ACC112 (cell line): ENCODE measurements around the gene CAMK2A.

Source experiments
- H2AFZ ChIP-seq: fragments of 200-600 bp; sonication (generic); one replicate; pipeline ENCODE4 v1.6.0; 2017; ENCODE audit warnings: antibody characterized with exemption, low read length; ENCODE audit not compliant: unreplicated experiment
- H3K27ac ChIP-seq: fragments of 200-600 bp; sonication (generic); 2 replicates; pipeline ENCODE4 v1.5.1; 2014; ENCODE audit warnings: low read depth, mild to moderate bottlenecking, antibody characterized with exemption, low read length, moderate library complexity
- H3K27me3 ChIP-seq: fragments of 200-600 bp; sonication (generic); 2 replicates; pipeline ENCODE4 v1.6.1; 2014; ENCODE audit warnings: mild to moderate bottlenecking, antibody characterized with exemption, low read length, moderate library complexity, mixed read lengths; ENCODE audit not compliant: insufficient read depth
- H3K36me3 ChIP-seq: fragments of 200-600 bp; sonication (generic); 2 replicates; pipeline ENCODE4 v1.6.1; 2016; ENCODE audit warnings: mild to moderate bottlenecking, antibody characterized with exemption, low read length, moderate library complexity, mixed read lengths; ENCODE audit not compliant: insufficient read depth
- H3K4me1 ChIP-seq: fragments of 200-600 bp; sonication (generic); one replicate; pipeline ENCODE4 v1.6.1; 2016; ENCODE audit warnings: low read length, mixed read lengths; ENCODE audit not compliant: insufficient read depth, unreplicated experiment, control insufficient read depth
- H3K4me3 ChIP-seq: fragments of 200-600 bp; sonication (generic); 2 replicates; pipeline ENCODE4 v1.5.1; 2014; ENCODE audit warnings: mild to moderate bottlenecking, low read depth, low read length
- H3K79me2 ChIP-seq: fragments of 200-600 bp; sonication (generic); one replicate; pipeline ENCODE4 v1.6.0; 2016; ENCODE audit warnings: low read length; ENCODE audit not compliant: control insufficient read depth, unreplicated experiment, insufficient read depth

CAMK2A gene

DNA sequence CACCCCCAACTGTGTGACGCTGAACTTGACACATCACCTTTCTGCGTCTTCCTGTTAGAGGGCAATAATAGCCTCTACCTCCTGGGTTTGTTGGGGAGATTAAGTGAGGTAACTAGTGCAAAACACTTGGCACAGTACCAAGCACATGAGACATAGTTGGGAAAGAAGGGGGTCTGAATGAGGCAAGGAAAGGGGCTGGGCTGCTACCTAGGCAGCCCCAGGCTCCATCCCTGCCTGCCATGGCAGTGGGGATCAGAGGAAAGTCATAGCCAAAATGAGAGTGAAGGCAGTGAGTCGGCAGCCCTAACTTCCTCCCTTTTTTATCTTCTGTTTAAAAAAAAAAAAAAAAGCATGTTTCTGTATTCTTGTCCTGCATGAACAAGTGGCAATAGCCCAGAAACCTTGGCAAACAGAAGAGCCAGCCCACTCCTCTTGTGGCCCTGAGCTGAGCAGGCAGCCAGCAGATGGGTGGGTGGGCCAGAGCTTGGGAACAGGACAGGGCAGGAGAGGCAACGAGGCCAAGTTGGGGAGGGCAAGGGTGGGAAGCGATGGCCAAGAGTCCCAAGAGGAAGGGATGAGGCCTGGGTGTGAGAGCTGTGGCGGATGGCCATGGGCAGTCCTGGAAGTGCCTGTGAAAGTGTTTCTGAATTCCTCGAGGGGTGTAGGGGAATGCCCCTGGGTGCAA lies 11.4 kb downstream of the CAMK2A start:
- peaks cover 11% of the 10 kb centered on the region for H3K4me1 ChIP-seq
- H3K4me3 ChIP-seq: no peak overlapping the region
- no peaks in the 10 kb centered on the region for H3K36me3 ChIP-seq
- no peak overlapping the region for H3K27ac ChIP-seq
- no peaks in the 10 kb centered on the region for H3K27me3 ChIP-seq
- H3K79me2 ChIP-seq: no peaks in the 10 kb centered on the region
- no peak overlapping the region for H2AFZ ChIP-seq

DNA sequence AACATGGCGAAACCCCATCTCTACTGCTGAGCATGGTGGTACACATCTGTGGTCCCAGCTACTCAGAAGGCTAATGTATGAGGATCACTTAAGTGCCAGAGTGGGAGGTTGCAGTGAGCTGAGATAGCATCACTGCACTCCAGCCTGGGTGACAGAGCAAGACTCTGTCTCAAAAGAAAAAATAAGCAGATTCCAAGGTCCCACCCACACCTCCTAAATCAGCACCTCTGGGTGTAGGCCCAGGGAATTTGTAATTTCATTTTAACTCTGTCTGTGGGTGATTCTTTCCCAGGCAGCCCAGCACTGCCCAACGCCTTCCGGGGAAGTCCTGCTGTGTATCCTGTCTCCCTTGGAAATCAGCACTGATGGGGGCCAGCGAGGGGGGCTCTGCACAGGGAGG lies 12.5 kb downstream of the CAMK2A start:
- Histone ChIP-seq H3K4me3 (no peak overlapping the region), H3K79me2 (no peaks in the 10 kb centered on the region), H2AFZ (no peak overlapping the region), H3K27ac (no peak overlapping the region), H3K36me3 (no peaks in the 10 kb centered on the region), H3K27me3 (no peaks in the 10 kb centered on the region), H3K4me1 (peaks cover 11% of the 10 kb centered on the region)

DNA sequence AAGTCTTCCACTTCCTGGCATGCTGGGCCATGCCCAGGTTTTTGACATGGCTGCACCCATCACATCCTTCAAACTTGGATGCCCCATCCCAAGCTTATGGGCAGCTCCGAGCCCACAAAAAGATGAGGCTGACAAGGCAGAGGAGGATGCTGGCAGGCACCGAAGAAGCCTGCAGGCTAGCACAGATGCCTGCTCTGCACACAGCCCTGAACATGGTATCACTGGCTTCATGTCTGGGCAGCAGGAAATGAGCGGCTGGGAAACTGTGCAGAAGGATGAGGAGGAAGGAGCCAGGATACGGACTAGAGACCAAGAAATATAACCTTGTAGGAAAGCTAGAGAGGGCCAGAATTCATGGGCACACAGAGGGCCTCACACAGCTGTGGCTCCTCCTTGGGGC lies 14.8 kb downstream of the CAMK2A start:
- peaks cover 11% of the 10 kb centered on the region for H3K4me1 ChIP-seq
- H3K4me3 ChIP-seq: no peak overlapping the region
- no peaks in the 10 kb centered on the region for H3K36me3 ChIP-seq
- H3K27ac ChIP-seq: no peak overlapping the region
- no peak overlapping the region for H2AFZ ChIP-seq
- no peaks in the 10 kb centered on the region for H3K27me3 ChIP-seq
- no peaks in the 10 kb centered on the region for H3K79me2 ChIP-seq

DNA sequence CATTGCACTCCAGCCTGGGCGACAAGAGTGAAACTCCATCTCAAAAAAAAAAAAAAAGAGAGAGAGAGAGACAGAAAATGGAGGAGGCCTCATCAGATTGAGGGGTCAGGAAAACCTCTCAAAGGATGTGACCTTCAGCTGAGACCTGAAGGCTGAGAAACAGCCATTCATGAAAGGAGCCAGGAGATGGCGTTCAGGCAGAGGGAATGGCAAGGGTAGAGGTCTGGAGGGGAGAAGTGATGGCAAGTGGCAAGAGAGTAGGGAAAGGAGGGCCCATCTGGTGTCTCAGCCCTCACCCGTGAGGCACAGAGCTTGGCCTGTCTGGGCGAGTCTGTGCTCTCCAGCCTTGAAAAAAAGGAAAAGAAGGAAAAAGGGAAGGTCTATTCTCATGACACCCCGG lies 17.0 kb downstream of the CAMK2A start:
- Histone ChIP-seq H3K4me3 (no peak overlapping the region), H3K27me3 (no peaks in the 10 kb centered on the region)

DNA sequence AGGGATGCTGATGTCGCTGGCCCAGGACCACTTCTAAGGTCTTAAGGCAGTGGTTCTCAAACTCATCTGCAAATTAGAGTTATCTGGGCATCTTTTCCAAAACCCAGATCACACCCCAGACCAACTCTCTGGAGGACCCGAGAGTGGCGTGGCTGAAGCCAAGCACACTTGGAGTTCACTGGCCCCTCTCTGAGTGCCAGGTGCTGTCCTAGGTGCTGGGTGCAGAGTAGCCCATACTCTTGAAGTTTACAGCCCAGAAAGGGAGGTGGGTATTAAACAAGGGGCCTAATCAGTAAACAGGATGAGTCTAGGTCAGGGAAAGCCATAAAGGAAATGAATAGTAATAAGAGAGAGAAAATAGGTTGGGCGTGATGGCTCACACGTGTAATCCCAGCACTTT lies 17.6 kb downstream of the CAMK2A start:
- H2AFZ ChIP-seq: no peak overlapping the region
- H3K36me3 ChIP-seq: no peaks in the 10 kb centered on the region
- peaks cover 7% of the 10 kb centered on the region for H3K4me1 ChIP-seq
- no peak overlapping the region for H3K4me3 ChIP-seq
- no peaks in the 10 kb centered on the region for H3K27me3 ChIP-seq
- H3K79me2 ChIP-seq: no peaks in the 10 kb centered on the region
- H3K27ac ChIP-seq: no peak overlapping the region

More for the DNA sequence above, 17.0 kb downstream of the CAMK2A start:
- H3K4me1 ChIP-seq: peaks cover 1% of the 10 kb centered on the region
- H3K27ac ChIP-seq: no peak overlapping the region
- no peak overlapping the region for H2AFZ ChIP-seq
- no peaks in the 10 kb centered on the region for H3K36me3 ChIP-seq
- H3K79me2 ChIP-seq: no peaks in the 10 kb centered on the region

DNA sequence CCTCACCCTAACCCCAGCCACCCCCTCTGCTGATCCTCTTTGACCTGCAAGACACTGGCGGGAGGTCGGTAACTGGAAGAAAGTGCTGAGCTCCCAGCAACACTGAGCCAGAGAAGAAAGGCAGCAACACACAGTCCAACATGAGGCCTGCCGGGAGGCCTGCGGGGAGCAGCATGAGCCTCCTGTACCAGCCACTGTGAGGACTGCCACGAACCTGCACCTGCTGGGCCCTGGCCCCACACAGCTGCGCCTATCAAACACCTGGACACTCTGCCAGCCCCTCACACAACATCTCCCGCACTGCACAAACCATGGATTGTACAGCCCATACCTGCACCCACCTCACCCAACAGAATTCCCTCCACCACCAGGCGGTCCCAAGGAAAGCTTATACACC lies 18.3 kb downstream of the CAMK2A start:
- Histone ChIP-seq H3K79me2 (no peaks in the 10 kb centered on the region), H3K27me3 (no peaks in the 10 kb centered on the region), H3K4me1 (peaks cover 14% of the 10 kb centered on the region), H3K27ac (no peak overlapping the region), H3K4me3 (no peak overlapping the region), H3K36me3 (no peaks in the 10 kb centered on the region), H2AFZ (no peak overlapping the region)

DNA sequence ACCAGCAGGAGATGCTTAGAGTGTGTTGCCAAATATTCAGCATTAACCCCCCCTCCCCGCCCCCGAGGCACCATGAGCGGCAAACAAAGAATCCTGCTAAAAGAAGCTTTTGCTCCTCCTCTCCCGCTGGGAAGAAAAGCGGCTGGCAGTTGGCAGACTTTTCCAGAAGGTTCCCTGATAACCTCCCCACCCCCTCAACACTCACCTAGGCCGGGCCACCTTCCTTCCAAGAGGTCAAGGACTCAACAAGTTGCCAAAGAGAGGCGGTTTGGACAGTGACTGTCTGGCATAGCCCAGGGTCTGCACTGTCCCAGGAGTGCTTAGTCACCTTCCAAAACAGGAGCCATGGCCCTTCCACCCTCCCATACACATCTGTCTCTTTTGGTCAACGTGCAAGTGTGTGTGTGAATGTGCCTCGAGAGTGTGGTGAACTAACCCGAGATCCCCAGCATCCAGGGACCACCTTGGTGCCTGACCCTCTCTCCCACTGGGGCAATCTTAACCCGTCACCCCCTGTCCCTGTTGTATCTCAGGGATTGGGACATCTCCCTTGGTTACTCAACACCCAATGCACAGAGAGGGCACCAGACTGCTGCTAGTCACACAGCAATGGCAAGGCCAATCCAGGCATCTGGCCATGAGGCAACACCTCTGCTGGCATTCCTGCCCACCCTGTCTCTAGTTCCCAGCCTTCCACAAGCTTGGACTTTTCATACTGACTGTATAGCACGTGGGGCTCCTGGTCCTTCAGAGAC lies 18.9 kb downstream of the CAMK2A start:
- Histone ChIP-seq H3K79me2 (no peaks in the 10 kb centered on the region), H3K27me3 (no peaks in the 10 kb centered on the region), H3K36me3 (no peaks in the 10 kb centered on the region), H3K27ac (no peak overlapping the region), H3K4me1 (peaks cover 17% of the 10 kb centered on the region), H2AFZ (no peak overlapping the region), H3K4me3 (no peak overlapping the region)

DNA sequence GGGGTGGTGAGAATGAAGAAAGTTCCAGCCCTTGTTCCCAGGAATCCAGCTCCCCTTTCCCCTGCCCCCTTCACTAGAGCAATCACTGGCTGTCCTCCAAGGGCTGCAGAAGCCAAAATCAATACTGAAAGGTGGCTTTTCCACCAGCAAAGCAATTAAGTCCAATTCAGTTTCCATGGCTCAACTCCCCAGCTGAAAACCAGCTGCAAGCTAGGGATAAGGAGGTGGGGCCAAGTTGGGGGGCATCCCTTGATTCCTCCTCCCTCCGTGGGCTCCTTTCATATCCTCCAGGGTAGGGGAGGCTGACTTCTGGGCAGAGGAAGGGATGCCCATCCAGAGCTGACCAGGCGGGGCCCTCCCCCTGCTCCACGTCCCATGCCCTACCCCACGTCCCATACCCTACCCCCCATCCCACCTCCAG lies 22.7 kb downstream of the CAMK2A start:
- Histone ChIP-seq H3K27me3 (no peaks in the 10 kb centered on the region), H3K4me3 (no peak overlapping the region), H3K27ac (no peak overlapping the region), H2AFZ (no peak overlapping the region), H3K79me2 (no peaks in the 10 kb centered on the region), H3K4me1 (peaks cover 40% of the 10 kb centered on the region), H3K36me3 (no peaks in the 10 kb centered on the region)

DNA sequence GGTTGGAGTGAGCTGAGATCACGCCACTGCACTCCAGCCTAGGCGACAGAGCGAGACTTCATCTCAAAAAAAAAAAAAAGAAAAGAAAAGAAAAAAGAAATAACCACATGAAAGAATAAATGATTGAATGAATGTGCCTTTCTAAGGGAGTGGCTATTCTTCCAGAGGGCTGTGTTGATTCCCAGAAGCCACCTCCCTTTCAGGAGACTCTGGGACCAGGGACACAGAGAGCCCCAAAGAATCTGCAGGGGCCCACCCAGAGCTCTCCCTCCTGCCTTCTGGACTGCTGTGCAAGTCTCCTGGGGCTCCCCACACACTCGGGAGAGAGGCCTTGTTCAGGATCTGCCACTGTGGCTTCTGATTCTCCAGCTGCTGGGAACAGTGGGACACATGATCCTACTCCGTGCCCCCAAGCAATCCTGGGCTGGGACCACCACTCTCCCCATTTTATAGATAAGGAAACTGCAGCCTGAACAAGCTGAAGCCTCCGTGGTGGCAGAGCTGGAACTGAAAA lies 23.6 kb downstream of the CAMK2A start:
- no peak overlapping the region for H3K4me3 ChIP-seq
- no peak overlapping the region for H3K27ac ChIP-seq
- H2AFZ ChIP-seq: no peak overlapping the region
- H3K79me2 ChIP-seq: no peaks in the 10 kb centered on the region
- no peaks in the 10 kb centered on the region for H3K27me3 ChIP-seq
- H3K36me3 ChIP-seq: no peaks in the 10 kb centered on the region
- H3K4me1 ChIP-seq: peaks cover 47% of the 10 kb centered on the region

DNA sequence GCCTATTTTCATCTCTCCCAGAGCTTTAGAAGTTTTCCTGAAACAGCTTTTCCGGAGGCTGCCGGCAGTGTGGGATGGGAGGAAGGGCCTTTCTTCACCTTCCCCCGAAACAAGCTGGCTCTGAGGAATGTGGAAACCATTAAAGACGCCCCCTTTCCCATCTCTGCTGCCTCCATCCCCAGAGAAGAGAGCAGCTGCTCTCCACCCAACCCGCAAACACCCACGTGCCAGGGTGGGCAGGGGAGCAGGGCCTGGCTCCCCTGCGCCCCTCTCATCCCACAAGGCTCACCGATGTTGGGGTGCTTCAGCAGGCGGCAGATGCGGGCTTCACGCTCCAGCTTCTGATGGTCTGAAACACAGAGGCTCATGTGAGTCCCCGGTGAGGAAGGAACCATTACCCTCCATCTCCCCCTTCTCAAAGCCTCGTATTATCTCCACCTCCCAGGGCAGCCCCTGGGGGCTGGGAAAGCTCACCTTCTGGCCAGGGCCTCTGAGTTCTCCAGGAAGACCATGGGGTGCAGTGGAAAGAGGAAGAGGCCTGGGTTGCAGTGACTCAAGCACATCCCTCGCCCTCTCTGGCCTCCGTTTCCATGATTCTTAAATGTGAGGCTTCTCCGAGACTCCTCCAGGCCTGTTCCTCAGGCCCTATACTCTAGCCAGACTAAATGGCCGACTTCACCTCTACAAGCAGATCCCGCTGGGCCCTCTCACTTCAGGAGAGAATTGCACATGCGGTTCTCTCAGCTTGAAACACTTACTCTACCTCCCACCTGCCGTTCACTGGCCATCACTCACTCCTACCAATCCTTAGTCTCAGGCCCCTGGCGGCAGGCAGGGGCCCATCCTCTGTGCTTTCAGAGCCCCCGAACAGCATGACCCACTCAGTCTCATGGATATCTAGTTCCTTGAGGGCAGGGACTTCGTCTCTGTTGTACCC lies 24.6 kb downstream of the CAMK2A start:
- Histone ChIP-seq H3K27me3 (no peaks in the 10 kb centered on the region), H3K27ac (peak overlapping the region; percentile 35), H3K36me3 (no peaks in the 10 kb centered on the region), H2AFZ (no peak overlapping the region), H3K4me1 (peaks cover 49% of the 10 kb centered on the region), H3K79me2 (no peaks in the 10 kb centered on the region), H3K4me3 (no peak overlapping the region)
